Activated effector memory CD4-positive, alpha-beta T cell treated with anti-CD3 and anti-CD28 coated beads, Interleukin-2, amount 50 U/mL, for 16 hours (primary cell): Measurements from ENCODE around the gene EML4.
"Not testable (repeated sequence)": the region's sequence is repeated elsewhere in the genome, so short reads cannot be mapped to it uniquely, and the experiment has no call there.

Source experiments
- DNase-seq: peaks from one replicate; pipeline ENCODE4 v3.0.0-alpha.2; 2020

EML4 gene

GRCh38 chr2:42173467-42173866, 4.3 kb downstream of the EML4 start:
- not testable (repeated sequence) for DNase-seq

- no peak for DNase-seq
Observed at GRCh38 chr2:42176992-42177738, 8.0 kb downstream of the EML4 start.

DNA sequence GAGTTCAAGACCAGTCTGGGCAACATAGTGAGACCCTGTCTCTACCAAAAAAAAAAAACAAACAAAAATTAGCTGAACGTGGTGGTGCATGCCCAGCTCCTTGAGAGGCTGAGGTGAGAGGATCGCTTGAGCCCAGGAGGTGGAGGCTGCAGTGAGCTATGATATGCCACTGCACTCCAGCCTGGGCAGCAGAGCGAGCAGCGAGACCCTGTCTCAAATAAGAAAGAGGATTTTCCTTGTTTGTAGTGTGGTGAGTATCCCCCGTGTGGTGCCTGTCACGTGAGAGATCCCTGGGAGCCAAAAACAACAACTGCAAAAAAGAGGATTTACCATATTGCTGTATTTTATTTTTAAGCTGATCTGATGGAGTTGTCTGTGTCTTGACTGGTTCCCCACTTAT, 9.2 kb downstream of the EML4 start:
- no peak for DNase-seq

DNA sequence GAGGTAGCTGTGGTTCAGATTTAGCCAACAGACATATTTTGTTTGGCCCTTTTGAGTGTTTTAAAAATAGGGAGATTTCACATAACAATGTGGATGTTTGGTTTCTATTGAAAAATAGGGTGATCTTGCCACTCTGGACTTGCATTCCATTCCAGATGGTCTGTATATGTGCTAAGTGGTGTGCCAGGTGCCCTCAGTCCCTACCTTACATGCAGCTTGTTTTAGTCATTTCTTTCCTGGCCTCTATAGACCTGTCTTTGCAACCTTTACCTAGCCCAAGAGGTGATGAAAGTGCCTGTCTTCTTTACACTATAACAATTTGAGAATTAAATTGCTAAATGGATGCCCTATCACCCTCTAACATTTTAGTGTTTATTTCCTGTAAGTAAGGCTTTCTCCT, 11.1 kb downstream of the EML4 start:
- no peak for DNase-seq

DNA sequence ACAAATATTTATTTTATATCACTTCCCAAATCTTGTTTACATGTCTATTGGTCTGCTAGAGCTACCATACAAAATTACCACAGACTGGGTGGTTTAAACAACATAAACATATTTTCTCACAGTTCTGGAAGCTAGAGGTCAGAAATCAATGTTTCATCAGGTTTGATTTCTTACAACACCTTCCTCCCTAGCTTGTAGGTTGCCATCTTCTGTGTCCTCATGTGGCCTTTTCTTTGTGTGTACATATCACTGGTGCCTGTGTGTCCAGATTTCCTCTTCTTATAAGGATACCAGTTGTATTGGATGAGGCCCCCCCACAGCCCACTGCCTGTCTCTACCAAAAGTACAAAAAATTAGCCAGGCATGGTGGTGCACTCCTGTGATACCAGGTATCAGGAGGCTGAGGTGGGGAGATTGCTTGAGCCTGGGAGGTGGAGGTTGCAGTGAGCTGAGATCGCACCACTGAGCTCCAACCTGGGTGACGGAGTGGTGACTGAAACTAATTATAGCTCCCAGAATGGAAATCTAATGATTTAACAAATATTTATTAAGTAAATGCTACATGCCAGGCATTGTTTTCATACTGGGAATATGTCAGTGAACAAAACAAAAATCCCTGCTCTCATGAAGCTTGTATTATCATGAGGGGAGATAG, 13.6 kb downstream of the EML4 start:
- DNase-seq: no peak

GRCh38 chr2:42183775-42184174, 14.6 kb downstream of the EML4 start:
- DNase-seq: no peak

DNA sequence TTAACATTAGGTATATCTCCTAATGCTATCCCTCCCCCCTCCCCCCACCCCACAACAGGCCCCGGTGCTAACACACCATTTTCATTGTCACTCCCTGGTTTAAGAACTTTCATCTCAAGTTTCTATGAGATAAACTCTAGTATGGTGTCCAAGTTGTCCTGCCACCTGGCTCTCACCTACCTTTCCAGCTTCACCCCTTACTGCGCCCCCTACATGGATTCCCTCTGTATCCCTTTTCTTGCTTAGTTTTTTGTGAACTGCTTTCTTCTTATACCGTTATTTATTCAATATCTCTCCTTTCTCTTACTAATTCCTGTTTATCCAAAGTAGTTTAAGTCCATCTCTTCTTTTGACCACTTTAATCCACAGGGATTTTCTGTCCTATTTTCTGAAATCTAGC, 15.2 kb downstream of the EML4 start:
- DNase-seq: no peak

- no peak for DNase-seq
Observed at GRCh38 chr2:42185220-42185921, 16.2 kb downstream of the EML4 start.

- no peak for DNase-seq
Observed at GRCh38 chr2:42186366-42186765, 17.2 kb downstream of the EML4 start.

GRCh38 chr2:42186945-42187632, 17.9 kb downstream of the EML4 start:
- DNase-seq: no peak

DNA sequence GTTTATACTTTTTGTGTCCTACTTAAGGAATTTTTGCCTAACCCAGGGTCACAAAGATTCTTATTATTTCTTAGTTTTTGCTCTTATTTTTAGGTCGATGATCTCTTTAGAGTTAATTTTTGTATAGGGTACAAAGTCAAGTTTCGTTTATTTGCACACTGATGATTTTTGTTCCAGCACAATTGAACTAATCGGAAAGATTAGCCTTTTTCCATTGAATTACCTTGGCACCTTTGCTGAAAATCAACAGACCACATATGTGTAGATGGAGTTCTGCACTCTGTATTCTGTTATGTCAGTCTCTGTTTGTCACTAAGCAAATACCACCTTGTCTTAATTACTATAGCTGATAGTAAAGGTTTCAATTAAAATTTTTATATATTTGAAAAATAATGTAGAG, 18.7 kb downstream of the EML4 start:
- no peak for DNase-seq

- no peak for DNase-seq
Observed at GRCh38 chr2:42189235-42189566, 20.0 kb downstream of the EML4 start.

GRCh38 chr2:42190191-42190590, 21.0 kb downstream of the EML4 start:
- no peak for DNase-seq

DNA sequence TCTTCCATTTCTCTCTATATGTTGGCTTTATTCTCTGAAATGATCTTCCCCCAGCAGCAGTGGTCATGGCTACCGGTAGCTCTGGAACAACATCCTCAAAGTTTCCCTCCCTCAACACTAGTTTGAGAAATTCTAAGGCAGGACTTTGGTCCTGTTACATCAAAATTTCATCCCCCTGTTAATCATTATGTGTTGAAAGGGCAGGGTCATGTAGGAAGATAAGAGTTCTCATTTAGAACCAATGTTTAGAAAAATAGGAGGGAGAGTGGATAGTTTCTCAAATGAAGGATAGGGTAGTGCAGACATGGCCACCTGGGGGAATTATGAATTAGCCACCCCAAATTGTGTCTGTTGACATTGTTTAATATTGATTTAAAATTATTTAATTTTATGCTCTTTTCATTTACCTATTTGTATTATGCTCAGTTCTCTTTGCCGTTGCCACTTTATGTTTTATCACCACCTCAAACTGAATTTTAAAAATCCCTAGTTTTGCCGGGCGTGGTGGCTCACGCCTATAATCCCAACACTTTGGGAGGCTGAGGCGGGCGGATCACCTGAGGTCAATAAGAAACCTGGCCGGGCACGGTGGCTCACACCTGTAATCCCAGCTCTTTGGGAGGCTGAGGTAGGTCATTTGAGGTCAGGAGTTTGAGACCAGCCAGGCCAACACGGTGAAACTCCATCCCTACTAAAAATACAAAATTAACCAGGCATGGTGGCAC, 22.3 kb downstream of the EML4 start:
- DNase-seq: no peak

DNA sequence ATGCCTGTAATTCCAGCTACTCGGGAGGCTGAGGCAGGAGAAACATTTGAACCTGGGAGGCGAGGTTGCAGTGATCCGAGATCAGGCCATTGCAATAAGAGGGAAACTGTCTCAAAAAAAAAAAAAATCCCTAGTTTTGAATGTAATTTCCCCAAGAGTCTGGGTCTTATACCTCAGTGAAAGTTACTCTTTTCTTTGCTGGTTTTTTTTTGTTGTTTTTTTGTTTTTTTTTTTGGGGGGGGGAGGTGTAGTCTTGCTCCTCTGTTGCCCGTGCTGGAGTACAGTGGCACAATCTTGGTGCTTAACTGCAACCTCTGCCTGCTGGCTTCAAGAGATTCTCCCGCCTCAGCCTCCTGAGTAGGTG, 22.8 kb downstream of the EML4 start:
- no peak for DNase-seq

DNA sequence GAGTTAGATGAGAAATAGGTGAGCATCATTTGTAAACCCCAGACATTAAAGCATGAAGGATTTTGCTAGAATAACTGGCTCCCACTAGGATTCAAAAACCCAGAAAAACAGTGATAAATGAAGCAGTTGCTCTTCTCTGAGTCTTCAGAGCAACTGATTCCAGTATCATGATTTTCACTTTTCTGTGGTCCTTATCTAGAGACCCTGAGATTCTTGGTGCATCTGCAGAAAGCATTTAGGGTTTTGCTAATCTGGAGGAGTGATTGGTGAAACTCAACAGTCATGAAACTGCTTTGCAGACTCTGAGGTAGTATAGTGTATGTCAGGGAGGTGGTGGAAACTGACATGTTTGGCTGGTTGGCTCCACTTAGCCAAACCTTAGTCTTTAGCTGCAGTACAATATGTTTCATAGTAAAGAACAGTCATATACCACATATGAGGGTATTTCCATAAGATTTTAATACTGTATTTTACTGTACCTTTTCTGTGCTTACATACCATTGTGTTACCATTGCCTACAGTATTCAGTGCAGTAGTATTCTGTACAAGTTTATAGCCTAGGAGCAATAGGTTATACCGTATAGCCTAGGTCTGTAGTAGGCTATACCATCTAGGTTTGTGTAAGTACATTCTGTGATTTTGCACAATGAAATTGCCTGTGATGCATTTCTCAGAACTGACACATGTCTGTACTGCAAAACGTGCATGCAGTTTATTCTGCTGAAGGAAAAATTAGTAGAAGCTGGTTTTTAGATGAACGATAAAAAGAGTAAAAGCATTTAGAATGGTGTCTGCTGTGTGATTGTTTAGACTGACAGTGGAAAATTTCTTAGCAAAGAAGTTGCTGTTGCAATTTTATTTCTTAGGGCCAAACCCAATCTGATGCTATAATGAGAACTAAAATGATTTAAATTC, 23.8 kb downstream of the EML4 start:
- DNase-seq: no peak

GRCh38 chr2:42193722-42194187, 24.6 kb downstream of the EML4 start:
- no peak for DNase-seq

DNA sequence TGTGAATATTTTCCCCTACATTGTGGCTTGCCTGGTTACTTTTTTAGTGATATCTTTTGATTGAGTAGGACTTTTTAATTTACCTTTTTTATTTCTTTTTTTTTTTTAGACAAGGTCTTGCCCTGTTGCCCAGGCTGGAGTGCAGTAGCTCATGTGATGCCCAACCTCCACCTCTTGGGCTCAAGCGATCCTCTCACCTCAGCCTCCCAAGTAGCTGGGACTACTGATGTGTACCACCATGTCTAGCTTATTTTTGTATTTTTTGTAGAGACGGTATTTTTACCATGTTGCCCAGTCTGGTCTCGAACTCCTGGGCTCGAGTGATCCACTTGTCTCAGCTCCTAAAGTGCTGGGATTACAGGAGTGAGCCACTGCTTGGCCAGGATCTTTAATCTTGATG, 25.3 kb downstream of the EML4 start:
- no peak for DNase-seq

GRCh38 chr2:42195559-42195958, 26.4 kb downstream of the EML4 start:
- DNase-seq: no peak

GRCh38 chr2:42196070-42196402, 26.9 kb downstream of the EML4 start:
- no peak for DNase-seq

DNA sequence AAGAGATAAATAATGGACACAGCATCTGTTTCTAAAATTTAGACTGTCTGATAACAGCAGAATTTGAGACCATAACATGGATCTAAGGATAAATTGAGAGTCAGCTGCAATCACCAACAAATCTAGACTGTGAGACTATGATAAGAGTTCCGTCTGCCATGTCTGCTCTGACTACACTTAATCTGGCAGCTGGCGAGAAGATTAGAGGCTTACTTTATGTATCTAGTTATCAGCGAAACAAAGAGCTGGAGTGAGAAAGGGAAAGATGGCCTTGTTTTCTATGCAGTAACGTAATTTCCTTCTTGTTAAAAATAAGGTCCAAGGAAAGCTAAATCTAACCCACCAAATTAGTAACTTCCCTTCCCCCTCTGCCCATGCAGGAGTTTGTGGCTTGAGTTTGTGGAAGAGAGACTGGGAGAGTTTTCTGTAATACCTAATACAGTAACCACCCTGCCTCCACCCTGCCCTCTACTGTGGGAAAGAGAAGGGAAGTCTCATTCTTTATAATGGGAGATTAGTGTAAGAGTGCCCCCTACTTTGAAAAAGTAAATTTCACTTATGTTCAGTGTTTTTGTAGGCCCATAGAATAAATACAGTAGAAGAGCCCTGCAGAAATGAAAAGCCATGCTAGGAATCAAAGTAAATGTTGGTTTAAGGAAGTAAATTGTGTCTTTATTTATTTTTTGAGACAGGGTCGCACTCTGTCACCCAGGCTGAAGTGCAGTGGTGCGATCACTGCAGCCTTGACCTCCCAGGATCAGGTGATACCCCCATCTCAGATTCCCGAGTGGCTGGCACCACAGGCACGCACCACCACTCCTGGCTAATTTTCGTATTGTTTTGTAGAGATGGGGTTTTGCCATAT, 27.5 kb downstream of the EML4 start:
- DNase-seq: no peak
